Naive B cell (primary cell): ENCODE data around the gene GOLGA5. TPM values are rescaled to one million over a fixed set of nuclear protein-coding genes. Genes with fewer than 3 reads are reported as not detected.
A peak's percentile ranks its signal among the peaks of the same experiment; 100 is the strongest.

ENCODE experiments used
- ATAC-seq, 2 donors: fragments of 150-1000 bp; cut with Tn5 transposase; 2 replicates each; pipeline ENCODE4 v1.10.0; 2021; ENCODE audit warnings: low read depth in 2 of 2, mild to moderate bottlenecking in 2 of 2, moderate library complexity in 2 of 2
- DNase-seq: peaks from one replicate; pipeline ENCODE4 v3.0.0; 2022
- H3K27ac Mint-ChIP-seq, 6 donors: one replicate each; pipeline ENCODE4 v1.8.0; 2020 to 2022; ENCODE audit warnings: mild to moderate bottlenecking in 6 of 6, mixed read lengths in 6 of 6, moderate library complexity in 5 of 6, inconsistent platforms in 2 of 6
- H3K27me3 Mint-ChIP-seq, 3 donors: one replicate each; pipeline ENCODE4 v1.8.0; 2021 to 2022; ENCODE audit warnings: mixed read lengths in 3 of 3, mild to moderate bottlenecking in 1 of 3
- H3K36me3 Mint-ChIP-seq, 2 donors: one replicate each; pipeline ENCODE4 v1.8.0; 2020 to 2022; ENCODE audit warnings: mixed read lengths in 2 of 2, inconsistent platforms in 1 of 2, mild to moderate bottlenecking in 1 of 2
- H3K4me1 Mint-ChIP-seq, 3 donors: one replicate each; pipeline ENCODE4 v1.8.0; 2020 to 2022; ENCODE audit warnings: mixed read lengths in 3 of 3, inconsistent platforms in 1 of 3, mild to moderate bottlenecking in 1 of 3, moderate library complexity in 1 of 3
- H3K4me3 Mint-ChIP-seq, 8 donors: one replicate each; pipeline ENCODE4 v1.8.0; 2020 to 2022; ENCODE audit warnings: mild to moderate bottlenecking in 8 of 8, mixed read lengths in 8 of 8, moderate library complexity in 8 of 8, inconsistent platforms in 2 of 8
- H3K9me3 Mint-ChIP-seq, 7 donors: one replicate each; pipeline ENCODE4 v1.8.0; 2020 to 2022; ENCODE audit warnings: mixed read lengths in 7 of 7, mild to moderate bottlenecking in 5 of 7, inconsistent platforms in 2 of 7, moderate library complexity in 1 of 7
- polyA plus RNA-seq, 6 donors: library from polyadenylated mRNA; unstranded; fragments of 300-500 nt; fragmentation: Illumina TruSeq; gene quantifications; one replicate each; pipeline ENCODE4 v1.2.3, GENCODE V29; 2021; ENCODE audit warnings: low read depth in 6 of 6

The GOLGA5 gene
- polyA plus RNA-seq, 6 donors from 2014 or later = 16.0 to 27.5 (median 21.2) TPM

DNA sequence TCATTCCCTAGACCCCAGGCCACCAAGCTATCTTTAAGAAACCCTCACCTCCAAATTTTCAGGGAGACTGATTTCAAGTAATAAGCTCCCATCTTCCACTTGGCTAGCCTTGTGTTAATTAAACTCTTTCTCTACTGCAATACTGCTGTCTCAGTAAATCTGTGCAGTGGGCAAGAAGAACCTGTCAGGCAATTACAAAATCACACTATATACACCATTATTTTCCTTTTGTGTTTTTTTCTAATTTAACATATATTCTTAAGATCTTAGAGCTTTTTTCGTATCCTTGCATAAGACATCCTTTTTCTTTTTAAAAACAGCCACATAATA is 7.7 kb upstream of the GOLGA5 start:
- Mint-ChIP-seq H3K36me3 (peaks cover 0 to 17% of the 10 kb centered on the region in 2 donors), H3K4me1 (peaks cover 2 to 6% (median 6%) of the 10 kb centered on the region in 3 donors), H3K9me3 (peaks cover 7 to 29% (median 23%) of the 10 kb centered on the region in 7 donors), H3K27me3 (no peaks in the 10 kb centered on the region), H3K27ac (peak overlapping the region in 2 of 6 donors; percentile 22 to 60), H3K4me3 (no peak overlapping the region)
- DNase-seq (no peak), ATAC-seq (no peak)

DNA sequence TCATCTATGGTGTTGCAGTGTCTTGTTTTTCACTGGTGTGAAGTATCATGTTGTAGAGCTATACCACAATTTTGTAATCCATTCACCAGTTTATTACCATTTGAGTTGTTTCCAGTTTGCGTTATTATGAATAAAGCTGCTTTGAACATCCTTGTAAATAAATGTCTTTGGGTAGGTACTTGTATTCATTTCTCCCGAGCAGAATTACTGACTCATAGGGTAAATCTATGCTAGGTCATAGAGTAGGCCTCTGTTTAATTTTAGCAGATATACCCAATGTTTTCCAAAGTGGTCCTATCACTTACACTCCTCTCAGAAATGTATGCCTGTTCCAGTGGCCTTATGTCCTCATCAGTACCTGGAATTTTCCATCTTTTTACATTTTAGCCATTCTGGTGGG is 6.6 kb upstream of the GOLGA5 start:
- H3K27me3 Mint-ChIP-seq = no peaks in the 10 kb centered on the region
- peaks cover 2 to 9% (median 6%) of the 10 kb centered on the region in 3 donors for H3K4me1 Mint-ChIP-seq
- H3K4me3 Mint-ChIP-seq = no peak overlapping the region
- no peak overlapping the region for H3K27ac Mint-ChIP-seq
- no peak for ATAC-seq
- DNase-seq = no peak
- H3K36me3 Mint-ChIP-seq = peaks cover 0 to 17% of the 10 kb centered on the region in 2 donors
- H3K9me3 Mint-ChIP-seq = peaks cover 9 to 35% (median 27%) of the 10 kb centered on the region in 7 donors

GRCh38 chr14:92789457-92790089 is 4.5 kb upstream of the GOLGA5 start:
- Mint-ChIP-seq H3K4me3 (no peak overlapping the region), H3K36me3 (peaks cover 0 to 17% of the 10 kb centered on the region in 2 donors), H3K27ac (peak overlapping the region in 1 of 6 donors; percentile 63), H3K9me3 (peaks cover 12 to 35% (median 27%) of the 10 kb centered on the region in 7 donors), H3K27me3 (no peaks in the 10 kb centered on the region), H3K4me1 (peaks cover 5 to 10% (median 8%) of the 10 kb centered on the region in 3 donors)
- no peak for DNase-seq
- ATAC-seq = no peak

DNA sequence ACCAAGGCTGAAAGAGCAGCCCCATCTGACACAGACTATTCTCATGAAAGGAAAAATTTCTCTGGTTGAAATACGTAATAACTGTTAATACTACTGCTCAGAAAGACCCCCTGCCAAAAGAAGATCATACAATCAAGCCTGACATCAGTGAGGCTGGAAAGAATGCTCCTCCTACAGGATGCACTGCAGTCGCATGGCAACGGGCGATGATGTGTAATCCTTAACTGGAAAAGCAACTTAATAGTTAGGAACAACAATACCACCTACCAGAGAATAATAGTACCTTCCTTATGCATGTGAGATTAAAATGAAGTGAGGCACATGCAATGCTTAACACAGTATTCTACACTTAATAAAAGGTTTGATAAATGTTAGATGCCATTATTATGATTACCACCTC is 1.2 kb upstream of the GOLGA5 start:
- DNase-seq (no peak), ATAC-seq (no peak)
- peak overlapping the region in 6 of 8 donors; percentile 17 to 89 (median 60) for H3K4me3 Mint-ChIP-seq
- peaks cover 21 to 27% (median 22%) of the 10 kb centered on the region in 3 donors for H3K4me1 Mint-ChIP-seq
- peaks cover under 1 to 17% of the 10 kb centered on the region in 2 donors for H3K36me3 Mint-ChIP-seq
- peak overlapping the region in 4 of 6 donors; percentile 45 to 92 (median 64) for H3K27ac Mint-ChIP-seq
- no peaks in the 10 kb centered on the region for H3K27me3 Mint-ChIP-seq
- peaks cover 12 to 35% (median 27%) of the 10 kb centered on the region in 7 donors for H3K9me3 Mint-ChIP-seq

DNA sequence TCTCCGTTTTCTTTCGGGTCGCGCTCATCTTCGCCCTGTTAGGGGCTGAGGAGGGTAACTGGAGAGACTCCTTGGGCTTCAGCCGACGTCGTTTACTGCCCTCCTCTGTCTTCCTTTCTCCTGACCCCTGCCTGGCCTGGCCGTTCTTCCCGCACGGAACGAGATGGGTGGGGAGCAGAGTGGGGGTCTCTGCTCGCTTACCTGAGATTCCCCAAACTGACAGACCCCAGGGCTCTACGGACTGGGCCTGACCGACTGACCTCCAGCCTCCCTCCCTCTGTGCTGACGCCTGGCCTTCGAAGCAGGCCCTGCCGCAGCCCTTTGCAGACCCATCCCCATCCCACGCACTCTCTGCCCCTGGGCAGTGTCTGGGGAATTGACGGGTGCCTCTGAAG is 439 bp downstream of the GOLGA5 start:
- no peak for ATAC-seq
- Mint-ChIP-seq H3K36me3 (peaks cover 6 to 11% of the 10 kb centered on the region in 2 donors), H3K27ac (peak overlapping the region; percentile 64 to 96 (median 92)), H3K4me3 (peak overlapping the region; percentile 80 to 97 (median 94)), H3K9me3 (peaks cover 8 to 25% (median 16%) of the 10 kb centered on the region in 7 donors), H3K27me3 (no peaks in the 10 kb centered on the region), H3K4me1 (peaks cover 21 to 31% (median 22%) of the 10 kb centered on the region in 3 donors)
- no peak for DNase-seq

- H3K9me3 Mint-ChIP-seq = peaks cover 5 to 21% (median 12%) of the 10 kb centered on the region in 7 donors
Measured at GRCh38 chr14:92794961-92795360, 856 bp downstream of the GOLGA5 start.

DNA sequence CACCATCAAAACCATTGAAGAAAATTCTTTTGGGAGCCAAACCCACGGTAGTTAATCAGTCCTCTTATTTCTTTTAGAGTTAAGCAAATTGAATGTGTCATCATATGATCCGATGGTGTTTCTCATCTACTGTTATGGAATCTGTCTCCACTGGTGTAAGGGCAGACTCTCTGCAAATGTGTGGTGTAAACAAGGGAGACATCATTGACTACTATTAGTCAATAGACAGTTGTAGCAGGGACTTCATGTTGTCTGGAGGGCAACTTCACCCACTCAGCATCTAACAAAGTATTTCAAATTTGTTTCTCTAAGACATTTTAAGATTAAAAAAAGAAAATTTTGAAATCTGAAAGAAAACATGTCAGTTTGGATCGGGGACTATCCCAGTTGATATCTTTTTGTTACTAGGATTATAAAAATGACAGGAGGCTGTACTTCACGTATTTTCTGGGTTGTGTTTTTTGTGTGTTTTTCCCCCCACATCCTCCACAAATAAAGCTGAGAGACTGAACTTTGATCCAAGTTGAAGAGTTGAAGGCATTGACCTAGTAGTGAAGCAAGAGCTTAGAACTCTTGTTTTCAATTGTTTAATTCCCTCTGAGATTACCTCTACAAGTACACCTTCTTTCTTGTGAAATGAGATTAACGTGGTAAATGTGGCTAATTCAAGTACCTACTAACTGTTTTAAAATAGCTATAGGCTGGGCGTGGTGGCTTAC is 4.0 kb downstream of the GOLGA5 start:
- Mint-ChIP-seq H3K27ac (peak overlapping the region in 1 of 6 donors; percentile 82), H3K4me3 (peak overlapping the region in 1 of 8 donors; percentile 58), H3K4me1 (peaks cover 40 to 62% (median 51%) of the 10 kb centered on the region in 3 donors), H3K36me3 (peaks cover 7 to 13% of the 10 kb centered on the region in 2 donors), H3K9me3 (peaks cover 0 to 3% (median 0%) of the 10 kb centered on the region in 7 donors), H3K27me3 (no peaks in the 10 kb centered on the region)
- DNase-seq = no peak
- no peak for ATAC-seq

More at GRCh38 chr14:92794961-92795360, 856 bp downstream of the GOLGA5 start:
- H3K4me1 Mint-ChIP-seq = peaks cover 25 to 35% (median 26%) of the 10 kb centered on the region in 3 donors
- no peak for ATAC-seq
- peak overlapping the region; percentile 64 to 96 (median 92) for H3K27ac Mint-ChIP-seq
- H3K27me3 Mint-ChIP-seq = no peaks in the 10 kb centered on the region
- H3K36me3 Mint-ChIP-seq = peaks cover 7 to 9% of the 10 kb centered on the region in 2 donors
- peak overlapping the region; percentile 80 to 97 (median 94) for H3K4me3 Mint-ChIP-seq
- DNase-seq = no peak

DNA sequence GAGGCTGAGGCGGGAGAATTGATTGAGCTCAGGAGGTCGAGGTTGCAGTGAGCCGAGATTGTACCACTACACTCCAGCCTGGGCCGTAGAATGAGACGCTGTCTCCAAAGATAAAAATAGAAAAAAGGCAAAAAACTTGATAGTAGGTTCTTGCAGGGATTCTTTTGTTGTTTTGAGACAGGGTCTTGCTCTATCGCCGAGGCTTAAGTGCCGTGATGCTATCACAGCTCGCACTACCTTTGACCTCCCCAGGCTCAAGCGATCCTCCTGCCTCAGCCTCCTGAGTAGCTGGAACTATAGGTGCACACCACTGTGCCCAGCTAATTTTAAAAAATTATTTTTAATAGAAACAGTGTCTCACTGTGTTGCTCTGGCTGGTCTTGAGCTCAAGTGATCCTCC is 4.7 kb downstream of the GOLGA5 start:
- Mint-ChIP-seq H3K4me3 (peak overlapping the region in 1 of 8 donors; percentile 58), H3K9me3 (peaks cover 0 to under 1% (median 0%) of the 10 kb centered on the region in 7 donors), H3K36me3 (peaks cover 13 to 19% of the 10 kb centered on the region in 2 donors), H3K4me1 (peaks cover 38 to 60% (median 54%) of the 10 kb centered on the region in 3 donors), H3K27me3 (no peaks in the 10 kb centered on the region), H3K27ac (no peak overlapping the region)
- no peak for ATAC-seq
- no peak for DNase-seq

GRCh38 chr14:92800012-92800411 is 5.9 kb downstream of the GOLGA5 start:
- H3K4me1 Mint-ChIP-seq = peaks cover 37 to 54% (median 50%) of the 10 kb centered on the region in 3 donors
- H3K36me3 Mint-ChIP-seq = peaks cover 23 to 25% of the 10 kb centered on the region in 2 donors

GRCh38 chr14:92800525-92800924 is 6.4 kb downstream of the GOLGA5 start:
- H3K36me3 Mint-ChIP-seq = peaks cover 26 to 28% of the 10 kb centered on the region in 2 donors
- DNase-seq (no peak), ATAC-seq (no peak)
- no peaks in the 10 kb centered on the region for H3K9me3 Mint-ChIP-seq
- no peaks in the 10 kb centered on the region for H3K27me3 Mint-ChIP-seq
- peak overlapping the region in 4 of 6 donors; percentile 11 to 44 (median 34) for H3K27ac Mint-ChIP-seq
- H3K4me1 Mint-ChIP-seq = peaks cover 33 to 53% (median 45%) of the 10 kb centered on the region in 3 donors
- peak overlapping the region in 3 of 8 donors; percentile 20 to 71 (median 60) for H3K4me3 Mint-ChIP-seq

More at GRCh38 chr14:92800012-92800411, 5.9 kb downstream of the GOLGA5 start:
- ATAC-seq (no peak), DNase-seq (no peak)
- peak overlapping the region in 3 of 6 donors; percentile 29 to 63 (median 35) for H3K27ac Mint-ChIP-seq
- H3K9me3 Mint-ChIP-seq = no peaks in the 10 kb centered on the region
- peak overlapping the region in 4 of 8 donors; percentile 6 to 71 (median 36) for H3K4me3 Mint-ChIP-seq
- no peaks in the 10 kb centered on the region for H3K27me3 Mint-ChIP-seq

DNA sequence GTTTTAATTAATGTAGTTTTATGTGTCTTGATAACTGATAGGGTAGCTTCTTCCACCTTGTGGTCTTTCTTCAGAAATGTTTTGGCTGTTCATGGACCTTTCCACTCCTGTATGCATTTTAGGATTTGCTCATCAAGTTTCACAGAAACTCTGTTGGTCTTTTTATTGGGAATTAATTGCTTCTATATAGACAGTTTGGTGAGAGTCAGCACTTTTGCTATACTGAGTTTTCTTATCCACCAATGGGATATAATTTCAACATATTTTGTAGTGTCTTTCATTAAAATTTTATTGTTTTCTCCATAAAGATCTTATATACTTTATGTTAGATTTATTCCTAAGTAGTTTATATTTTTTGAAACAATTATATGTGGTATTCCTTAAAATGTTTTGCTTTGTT is 7.8 kb downstream of the GOLGA5 start:
- H3K4me1 Mint-ChIP-seq = peaks cover 33 to 44% (median 41%) of the 10 kb centered on the region in 3 donors
- H3K4me3 Mint-ChIP-seq = peak overlapping the region in 2 of 8 donors; percentile 6 to 24
- H3K9me3 Mint-ChIP-seq = no peaks in the 10 kb centered on the region
- DNase-seq (no peak), ATAC-seq (no peak)
- H3K27ac Mint-ChIP-seq = peak overlapping the region in 2 of 6 donors; percentile 13 to 40
- H3K36me3 Mint-ChIP-seq = peaks cover 26 to 28% of the 10 kb centered on the region in 2 donors
- no peaks in the 10 kb centered on the region for H3K27me3 Mint-ChIP-seq

GRCh38 chr14:92802678-92803077 is 8.6 kb downstream of the GOLGA5 start:
- Mint-ChIP-seq H3K36me3 (peaks cover 31 to 32% of the 10 kb centered on the region in 2 donors), H3K9me3 (no peaks in the 10 kb centered on the region), H3K4me1 (peaks cover 37 to 45% (median 42%) of the 10 kb centered on the region in 3 donors), H3K27ac (no peak overlapping the region), H3K4me3 (no peak overlapping the region), H3K27me3 (no peaks in the 10 kb centered on the region)
- no peak for DNase-seq
- ATAC-seq = no peak

DNA sequence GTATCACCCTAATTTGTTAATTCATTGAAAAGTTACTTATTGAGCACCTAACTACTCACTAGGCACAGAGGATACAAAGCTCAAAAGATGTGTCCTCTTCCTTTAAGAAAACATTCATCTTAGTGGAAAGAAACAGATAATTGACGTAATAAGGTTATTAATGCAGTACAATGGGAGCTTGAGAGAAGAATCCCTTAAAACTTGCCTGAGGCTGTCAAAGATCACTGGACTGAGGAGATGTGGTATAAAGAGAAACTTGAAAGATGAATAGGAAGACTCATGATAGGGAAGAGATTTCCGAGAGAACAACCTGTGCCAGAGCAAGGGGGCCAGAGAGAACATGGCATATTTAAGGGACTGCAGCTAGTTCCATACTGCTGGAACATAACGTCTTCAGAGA is 19.1 kb downstream of the GOLGA5 start:
- Mint-ChIP-seq H3K4me3 (no peak overlapping the region), H3K4me1 (no peaks in the 10 kb centered on the region), H3K27ac (no peak overlapping the region), H3K9me3 (no peaks in the 10 kb centered on the region), H3K36me3 (peaks cover 11 to 13% of the 10 kb centered on the region in 2 donors), H3K27me3 (no peaks in the 10 kb centered on the region)
- DNase-seq = no peak
- no peak for ATAC-seq
